Measurements from ENCODE around the gene AMBP.
A peak's percentile ranks its signal among the peaks of the same experiment; 100 is the strongest.

AMBP gene

DNA sequence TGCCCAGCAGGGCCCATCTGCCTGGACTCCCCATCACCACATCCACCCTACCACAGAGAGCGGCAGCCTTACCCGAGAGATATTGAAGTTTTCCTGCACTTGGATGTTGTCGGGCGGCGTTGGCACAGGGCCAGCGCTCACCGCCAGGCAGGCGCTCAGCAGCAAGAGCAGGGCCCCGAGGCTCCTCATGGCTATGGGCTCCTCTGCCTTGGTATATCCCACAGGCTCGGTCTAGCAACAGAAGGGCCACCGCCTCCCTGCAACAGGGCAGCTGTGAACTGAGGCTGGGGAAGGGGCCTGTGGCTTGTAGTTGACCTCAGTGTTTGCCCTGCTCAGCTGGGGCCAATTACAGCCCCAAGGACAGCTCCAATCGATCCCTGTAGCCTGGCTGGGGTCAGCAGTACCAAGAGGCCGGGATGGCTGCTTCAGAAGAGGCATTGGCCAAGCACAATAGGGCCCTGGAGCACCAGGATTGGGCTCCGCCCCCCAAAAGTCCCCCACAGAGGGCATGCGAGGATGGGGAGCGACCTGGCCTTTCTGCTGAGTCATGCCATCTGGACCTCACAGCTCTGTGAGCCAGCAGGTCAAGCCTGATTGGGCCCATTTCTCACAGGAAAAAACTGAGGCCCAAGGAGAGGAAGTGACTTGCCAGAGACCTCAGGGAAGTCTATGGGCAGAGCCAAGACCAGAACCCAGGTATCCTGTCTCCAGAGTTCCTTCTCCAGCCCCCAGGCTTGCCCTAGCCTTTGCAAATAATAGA, at the start of gene AMBP:
Gene AMBP, minus strand, starts transcription at position 280 of the 760 bp plus-strand sequence. Its CDS starts 91 bp downstream, at position 189.
- DNase-seq, result peak; percentile 44

DNA sequence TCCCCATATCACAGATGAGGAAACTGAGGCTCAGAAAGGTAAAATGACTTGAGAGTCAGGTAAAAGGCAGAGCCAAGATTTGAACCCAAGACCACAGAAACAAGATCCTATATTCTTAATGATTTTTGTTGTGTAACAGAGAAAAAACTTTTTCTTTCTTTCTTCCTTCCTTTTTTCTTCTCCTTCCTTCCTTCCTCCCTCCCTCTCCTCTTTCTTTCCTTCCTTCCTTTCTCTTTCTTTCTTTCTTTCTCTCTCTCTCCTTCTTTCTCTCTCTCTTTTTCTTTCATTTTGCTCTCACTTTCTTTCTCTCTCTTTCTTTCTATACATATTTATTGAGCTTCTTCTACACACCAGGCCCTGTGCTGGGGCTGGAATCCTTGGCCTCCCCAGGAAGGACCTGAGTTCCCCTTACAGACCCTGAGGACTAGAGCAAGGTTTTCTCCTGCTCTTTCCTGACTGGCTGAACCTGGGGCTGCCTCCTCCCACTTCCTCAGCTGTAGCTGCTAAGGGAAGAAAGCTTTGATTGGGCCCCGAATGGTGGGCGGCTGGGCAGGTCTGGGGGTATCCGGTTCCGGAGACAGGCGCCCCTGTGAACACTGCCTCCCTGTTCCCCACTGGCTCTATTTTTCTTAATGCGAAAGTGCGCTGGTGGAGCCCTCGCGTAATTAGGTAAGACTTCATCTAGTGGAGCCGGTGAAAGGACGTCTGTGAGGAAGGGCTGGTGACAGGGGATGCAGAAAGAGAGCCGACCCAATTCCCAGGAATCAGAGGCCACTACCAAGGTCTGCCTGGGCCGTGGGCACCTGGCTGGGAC, 48.4 kb upstream of the AMBP start:
- no peak for DNase-seq

DNA sequence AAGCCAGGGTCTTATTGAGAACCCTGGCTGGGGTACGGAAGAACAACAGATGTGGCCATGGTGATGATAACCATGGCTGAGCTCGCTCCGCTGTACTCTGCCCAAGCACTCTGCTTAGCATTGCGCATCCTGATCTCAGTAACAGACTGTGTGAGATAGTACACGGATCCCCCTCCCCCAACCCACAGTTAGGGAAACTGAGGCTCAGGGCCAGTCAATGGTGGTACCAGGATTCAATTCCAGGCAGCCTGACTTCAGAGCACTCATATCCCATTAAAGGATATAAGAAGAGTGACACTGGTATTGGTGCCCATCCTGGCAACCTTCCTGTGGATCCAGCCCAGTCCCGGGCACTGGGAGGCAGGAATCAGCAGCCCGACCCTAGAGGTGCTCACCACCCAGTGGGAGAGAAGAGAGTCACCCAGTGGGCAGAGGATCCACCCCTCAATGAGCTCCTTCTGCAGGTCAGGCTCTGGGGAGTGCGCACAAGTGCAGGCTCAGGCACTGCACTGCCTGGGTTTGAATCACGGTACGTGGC, 47.4 kb upstream of the AMBP start:
- no peak for DNase-seq

DNA sequence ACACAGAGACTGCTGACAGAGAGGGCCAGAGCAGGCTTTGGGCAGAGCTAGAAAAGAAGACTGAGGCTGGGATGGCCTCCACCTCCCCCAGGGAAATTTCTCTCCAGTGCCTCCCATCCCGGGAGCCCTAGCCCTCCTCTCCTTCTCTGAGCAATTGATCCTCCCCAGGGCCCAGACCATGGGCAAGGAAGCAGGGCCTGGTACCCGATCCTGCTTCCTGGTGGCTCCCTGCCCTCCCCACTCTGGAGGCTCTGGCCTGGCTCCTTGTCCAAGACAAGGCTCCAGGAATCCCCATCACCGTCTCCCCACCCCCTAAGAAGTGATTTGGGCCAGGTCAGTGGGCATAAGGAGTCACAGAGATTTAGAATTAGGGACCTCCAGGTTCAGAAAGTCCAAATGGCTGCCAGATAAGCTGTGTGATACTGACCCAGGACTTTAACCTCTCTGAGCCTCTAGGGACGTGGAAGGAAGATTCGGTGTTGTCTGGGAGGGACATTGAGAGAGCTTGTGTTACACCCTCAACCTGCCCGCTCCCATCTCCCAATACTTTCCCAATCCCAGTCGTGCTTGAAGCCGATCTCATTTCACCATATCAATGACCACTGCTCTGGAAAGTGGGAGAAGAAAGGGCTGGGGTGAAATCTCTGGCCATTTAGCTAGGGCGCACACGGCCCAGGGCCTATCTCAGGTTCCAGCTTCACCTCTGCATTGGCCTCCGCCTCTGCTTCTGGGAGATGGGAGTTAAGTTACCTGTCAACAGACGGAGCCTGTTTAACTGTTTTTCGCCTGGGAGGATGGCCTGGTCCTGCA, 46.8 kb upstream of the AMBP start:
- DNase-seq, result no peak

DNA sequence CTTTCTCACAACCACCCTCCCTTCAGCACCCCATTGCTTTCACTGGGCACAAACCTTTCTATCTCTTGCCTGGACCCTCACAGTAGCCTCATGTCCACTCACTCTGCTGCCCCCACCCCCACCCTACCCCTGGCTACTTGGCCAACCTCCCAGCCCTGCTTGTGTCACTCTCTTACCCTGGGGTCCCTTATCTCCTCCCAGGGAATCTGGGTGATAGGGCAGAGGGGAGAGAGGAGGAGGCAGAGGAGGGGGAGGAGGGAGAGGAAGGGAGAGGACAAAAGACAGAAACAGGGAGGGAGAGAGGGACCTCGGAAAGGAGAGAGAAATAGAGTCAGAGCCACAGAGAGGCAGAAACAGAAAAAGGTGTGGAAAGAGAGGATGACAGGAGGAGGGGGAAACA, 46.0 kb upstream of the AMBP start:
- DNase-seq, result no peak

DNA sequence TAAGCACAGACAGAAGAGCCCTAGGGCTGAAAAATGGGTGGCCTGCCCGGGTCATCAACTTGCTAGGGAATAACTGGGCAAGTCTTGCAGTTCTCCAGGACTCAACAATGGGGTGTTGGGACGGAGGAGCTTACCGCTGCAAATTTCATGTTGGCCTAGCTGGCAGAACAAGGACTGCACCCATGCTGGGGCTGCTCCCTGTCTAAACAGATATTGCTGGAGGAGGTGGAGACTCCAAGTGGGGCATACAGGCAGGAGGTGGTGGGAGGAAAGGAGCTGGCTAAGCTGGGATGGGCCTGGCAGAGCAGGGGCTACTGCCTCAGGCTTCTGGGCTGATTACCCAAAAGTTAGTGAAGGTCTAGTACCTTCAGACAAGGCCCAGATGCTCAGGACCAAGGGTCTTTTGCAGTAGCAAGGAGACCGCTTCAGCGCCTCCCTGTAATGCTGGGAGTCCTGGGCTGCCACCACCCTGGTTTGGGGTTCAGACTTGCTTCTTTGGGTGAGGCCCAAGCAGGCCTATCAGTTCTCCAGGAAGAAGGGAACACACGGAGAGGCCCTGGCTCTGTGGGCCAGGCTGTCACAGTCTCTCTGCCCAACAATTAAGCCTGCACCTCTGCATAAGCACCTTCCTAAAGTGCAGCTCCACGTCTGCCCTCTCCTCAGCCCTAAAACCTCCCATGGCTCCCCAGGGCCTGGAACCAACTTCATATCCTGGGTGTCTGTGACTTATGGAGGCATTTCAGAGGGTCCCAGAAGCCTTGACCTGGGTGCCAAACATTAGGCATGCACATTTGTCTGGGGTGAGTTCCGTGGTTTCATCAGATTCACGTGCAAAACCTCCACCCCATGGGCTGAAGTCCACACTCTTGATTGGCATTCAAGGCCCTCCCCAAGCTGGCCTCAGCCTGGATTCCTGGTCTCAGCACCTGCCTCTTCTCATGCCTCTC, 45.2 kb upstream of the AMBP start:
- no peak for DNase-seq

DNA sequence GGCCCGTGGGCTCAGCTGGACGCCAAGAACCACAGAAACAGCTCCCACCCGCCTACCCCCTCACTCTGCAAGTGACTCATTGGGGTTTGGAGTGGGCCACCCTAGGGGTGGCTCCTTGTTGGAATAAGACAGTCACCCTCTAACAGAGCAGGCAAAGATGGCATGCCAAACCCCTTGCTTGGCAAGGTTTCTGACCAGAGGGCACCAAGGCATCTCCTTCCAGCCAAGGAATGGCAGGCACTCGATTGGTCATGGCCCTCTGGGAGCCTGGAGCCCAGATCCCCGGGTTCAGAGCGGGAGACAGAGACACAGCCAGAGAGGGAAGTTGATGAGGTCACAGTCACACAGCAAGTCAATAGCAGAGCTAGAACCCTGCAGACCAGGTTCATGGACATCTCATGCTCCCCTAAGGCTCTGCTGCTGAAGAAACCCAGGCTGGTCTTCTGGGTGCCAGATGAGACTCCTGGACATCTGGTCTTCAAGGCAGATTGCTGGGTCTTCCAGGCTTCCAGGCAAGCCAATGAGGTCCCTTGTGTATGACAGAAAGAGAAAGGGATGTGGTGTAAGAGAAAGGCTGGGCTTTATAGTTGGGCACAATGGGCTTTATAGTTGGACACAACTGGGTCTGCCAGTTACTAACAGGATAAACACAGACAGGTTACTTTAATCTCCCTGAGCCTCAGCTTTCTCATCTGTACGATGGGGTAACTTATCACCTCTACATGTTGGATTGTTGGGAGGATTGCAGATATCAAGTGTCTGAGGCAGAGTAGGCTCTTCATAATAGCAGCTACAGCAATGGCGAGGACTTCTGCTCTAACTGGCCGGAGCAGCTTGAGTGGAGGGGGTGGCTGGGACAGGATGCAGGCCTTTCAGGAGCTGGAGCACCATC, 44.3 kb upstream of the AMBP start:
- DNase-seq, result no peak

DNA sequence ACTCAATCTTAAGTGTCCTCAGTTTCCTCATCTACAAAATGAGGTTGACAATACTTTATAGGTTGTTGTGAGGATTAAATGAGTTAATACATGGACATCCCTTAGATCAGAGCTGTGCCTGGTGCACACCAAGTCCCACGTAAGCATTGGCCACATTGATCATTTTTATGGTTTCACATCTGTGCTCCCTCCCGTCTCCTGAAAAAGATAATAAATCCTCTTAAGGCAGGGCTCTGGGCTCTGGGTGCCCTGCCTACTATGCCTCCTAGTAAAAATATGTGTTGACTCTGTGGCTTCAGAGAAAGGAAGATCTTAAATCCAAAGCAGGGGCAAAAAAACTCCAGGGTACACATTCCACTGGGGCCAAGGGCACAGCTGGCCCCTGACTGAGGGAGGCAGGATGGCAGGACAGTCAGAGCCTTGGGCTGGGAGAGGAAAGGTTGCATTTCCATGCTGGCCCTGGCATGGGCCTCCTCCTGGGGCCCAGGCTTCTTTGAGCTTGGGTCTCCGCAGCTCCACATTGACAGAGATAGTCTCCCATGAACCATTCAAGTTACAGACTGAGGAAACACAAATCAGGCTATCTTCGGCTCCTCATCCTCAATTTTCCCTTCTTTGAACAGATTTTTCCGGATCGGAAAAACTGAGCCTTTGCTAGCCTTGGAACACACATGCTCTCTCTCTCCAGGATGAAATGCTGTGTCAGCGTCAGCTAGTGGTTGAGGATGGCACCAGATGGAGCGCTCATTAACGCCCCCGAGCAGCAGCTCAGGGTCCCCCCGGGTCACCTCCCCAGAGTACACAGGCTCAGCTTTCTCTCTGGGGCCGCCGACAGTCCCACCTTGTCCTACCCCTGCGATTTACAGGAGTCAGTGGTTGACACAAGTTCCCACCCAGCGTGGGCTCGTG, 43.4 kb upstream of the AMBP start:
- no peak for DNase-seq

DNA sequence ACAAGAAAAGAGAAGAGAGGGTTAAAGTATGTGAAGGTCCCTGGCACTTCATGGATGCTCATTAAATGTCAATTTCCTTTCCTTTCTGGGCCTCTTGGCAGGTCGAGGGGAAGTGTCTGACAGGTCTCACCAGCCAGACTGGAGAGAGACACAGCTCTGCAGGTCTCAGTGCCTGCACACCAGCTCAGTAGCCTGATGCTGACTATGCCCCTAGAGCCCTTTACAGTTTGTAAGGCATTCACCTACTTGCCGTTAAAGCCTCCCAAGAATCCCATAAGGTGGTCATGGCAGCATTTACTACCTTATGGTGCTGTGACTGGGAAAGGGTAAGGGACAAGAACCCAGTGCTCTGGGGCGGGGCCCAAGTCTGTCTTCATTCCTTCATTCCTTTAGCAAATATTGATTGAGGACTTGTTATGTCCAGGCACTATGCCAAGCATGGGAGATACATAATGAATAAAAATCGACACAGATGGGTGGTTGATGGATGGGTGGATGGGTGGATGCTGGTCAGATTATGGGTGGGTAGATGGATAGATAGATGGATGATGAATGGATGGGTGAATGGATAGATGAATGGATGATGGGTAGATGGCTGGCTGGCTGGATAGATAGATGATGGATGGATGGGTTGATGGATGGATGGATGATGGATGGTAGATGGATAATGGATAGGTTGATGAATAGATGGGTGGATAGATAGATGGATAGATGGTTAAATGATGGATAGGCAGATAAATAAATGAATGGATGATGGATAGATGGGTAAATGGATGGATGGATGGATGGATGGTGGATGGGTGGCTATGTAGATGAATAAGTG, 42.3 kb upstream of the AMBP start:
- no peak for DNase-seq

DNA sequence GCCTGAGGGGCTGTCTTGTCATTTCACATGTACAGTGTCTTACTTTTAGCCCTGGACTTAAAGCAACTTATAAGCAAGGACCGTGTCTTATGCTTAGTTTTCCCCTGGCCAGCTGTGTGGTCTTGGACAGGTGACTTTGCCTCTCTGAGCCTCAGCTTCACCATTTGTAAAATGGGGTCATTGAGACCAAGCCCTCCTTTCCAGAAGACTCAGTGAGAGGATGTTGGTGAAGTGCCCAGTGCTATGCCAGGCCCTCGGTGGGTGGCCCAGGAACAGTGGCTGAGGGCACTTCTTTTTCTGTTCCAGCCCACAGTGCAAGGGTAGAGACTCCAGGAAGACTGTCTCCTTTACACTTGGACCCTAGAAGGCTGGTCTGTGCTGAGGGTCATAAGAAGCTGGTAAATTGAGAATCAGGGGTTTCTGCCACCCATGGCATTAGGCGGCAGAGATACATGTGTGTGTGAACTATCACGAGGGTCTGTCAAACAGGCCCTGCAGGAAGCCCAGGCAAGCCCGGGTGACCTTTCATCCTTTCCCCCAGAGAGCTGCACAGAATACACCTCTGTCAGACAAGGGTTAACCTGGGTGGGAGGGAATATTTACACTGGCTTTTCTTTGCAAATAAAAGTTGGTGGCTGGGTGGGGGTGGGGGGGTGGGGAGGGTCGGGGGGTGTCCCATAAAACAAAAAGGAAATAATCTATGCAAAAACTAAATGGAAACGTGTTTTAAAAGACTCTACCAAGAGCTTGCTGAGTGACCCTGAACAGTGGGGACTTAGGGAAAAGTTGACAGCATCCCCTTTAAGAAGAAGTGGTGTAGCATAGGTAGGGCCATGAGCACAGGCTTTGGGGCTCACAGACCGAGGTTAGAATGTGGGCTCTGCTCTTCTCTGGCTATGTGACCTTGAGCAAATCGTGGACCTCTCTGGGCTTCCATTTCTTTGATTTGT, 41.4 kb upstream of the AMBP start:
- no peak for DNase-seq

DNA sequence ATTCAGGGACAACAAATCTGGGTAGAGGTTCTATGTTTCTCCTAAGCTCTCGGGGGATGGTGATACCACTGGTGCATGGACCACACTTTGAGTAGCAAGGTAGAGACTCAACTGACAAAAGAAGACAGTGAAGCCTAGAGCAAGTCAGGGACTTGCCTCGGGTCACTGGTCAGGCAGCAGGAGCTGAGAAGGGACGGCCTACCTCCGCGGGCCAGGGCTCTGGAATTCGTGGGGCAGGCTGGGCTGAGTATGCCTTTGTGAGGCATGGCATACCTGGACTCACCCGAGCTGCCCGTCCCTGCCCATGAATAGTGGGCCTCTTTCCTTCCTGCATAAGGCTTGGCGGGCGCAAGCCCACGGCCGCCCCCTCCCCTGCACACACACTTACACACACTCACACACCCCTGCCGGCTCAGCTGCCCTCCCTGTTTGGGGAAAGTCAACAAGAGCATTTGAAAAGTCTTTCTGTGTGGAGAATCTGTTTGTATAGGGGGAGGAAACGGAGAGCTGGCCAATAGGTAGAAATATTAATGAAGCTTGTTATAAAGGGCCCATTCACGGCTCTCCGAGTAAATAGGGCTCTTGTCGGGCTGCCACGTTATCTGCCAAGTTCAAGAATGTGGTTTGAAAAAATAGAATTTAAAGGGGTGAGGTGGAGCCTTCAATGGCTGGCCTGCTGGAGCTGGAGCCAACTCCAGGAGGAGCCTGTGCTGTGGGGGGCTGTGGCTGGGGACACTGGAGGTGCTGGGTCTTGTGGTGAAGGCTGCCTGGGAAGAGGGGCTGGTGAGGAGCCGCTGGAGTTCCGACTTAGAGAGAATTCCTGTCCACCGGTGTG, 40.1 kb upstream of the AMBP start:
- DNase-seq, result no peak

DNA sequence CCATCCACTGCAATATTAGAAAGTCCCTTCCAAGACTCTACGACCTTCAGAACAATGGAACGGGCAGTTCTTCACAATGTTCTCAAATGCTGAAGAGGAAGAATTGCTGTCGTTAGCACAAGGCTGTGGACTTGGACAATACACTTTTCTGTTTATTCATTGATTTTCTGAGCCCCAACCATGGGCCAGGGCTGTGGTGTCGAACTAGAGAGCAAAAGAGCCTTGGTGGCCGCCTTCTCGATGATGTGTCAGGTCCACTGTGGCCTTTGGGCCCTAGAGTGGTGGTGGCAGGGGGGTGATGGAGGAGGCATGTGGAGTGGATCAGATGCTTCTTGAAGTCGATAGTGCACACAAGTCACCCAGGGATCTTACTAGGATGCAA, 39.5 kb upstream of the AMBP start:
- DNase-seq, result no peak

DNA sequence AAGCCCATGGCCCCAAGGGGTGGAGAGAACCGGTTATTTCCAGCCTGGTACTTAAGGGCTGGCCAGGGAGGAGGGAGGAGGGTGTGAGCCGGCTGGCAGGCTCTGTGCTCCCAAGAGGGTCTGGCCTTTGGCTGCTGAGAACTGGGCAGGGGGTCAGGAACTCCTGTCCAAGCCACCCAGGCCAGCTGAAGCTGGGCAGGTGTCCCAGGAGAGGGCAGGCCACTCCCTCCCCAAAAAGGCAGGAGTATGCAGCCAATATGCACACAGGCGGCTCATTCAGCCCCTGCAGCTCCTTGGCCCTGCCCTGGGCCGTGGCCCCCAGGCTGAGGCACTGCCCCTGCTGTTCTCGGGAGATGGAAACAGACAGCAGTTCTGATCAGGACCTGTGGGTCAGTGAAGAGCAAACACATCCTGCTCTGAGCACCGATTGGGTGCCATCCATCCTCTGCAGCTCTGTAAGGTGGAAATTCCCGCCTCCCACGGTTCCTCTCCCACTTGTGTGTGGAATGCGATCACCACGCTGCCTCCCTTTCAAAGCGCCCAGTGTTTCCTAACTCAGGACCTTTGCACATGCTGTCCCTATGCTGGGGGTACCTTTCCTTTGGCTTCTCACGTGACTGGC, 38.1 kb upstream of the AMBP start:
- DNase-seq, result no peak

DNA sequence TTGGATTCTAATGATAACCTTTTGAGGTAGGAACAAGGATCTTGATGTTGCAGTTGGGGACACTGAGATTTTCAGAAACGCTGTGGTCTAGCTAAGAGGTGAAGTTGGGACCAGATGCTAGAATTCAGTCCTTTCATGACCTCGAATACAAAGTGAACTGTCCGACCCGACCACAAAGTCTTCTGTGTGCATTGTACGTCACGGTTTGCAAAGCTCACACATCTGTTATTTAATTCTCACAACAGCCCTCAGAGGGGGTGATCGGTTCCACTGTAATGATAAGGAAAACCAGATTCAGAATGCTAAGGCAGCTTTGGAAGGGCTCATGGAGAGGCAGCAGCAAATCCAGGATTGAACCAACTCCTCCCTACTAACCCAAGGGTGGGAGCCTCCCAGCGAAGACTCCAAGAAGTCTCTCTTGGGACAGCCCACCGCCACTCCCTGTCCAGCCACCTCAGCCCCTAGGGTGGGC, 37.6 kb upstream of the AMBP start:
- DNase-seq, result no peak

DNA sequence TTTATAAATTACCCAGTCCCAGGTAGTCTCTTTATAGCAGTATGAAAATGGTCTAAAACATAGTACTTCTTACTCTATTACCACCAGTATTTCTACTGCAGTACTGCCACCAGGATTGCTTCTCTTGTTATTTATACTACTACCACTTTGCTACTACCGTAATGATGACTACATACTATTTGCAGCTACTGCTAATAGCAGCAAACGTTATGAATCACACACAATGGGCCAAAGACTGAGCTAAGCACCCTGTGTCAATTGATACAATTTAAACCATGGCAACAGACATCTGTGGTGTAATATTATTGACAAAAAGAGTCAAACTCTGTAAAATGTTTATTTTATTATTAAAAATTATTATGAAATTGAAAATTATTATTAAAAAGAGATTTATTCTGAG, 36.3 kb upstream of the AMBP start:
- DNase-seq, result no peak

Data from hematopoietic multipotent progenitor cell treated with erythropoietin and hydrocortisone succinate and interleukin-3 and kit ligand, for 4 days (in vitro differentiated cells).